K562 (cell line): ENCODE results near the gene TTLL11. TPM values are rescaled to one million over a fixed set of nuclear protein-coding genes. Genes with fewer than 3 reads are reported as not detected.

Experiments
- ATAC-seq: fragments of 200-7000 bp; cut with Tn5 transposase; 3 replicates; pipeline ENCODE4 v1.9.1; 2020; ENCODE audit warnings: moderate library complexity
- BruUV-seq: library from RNA; stranded (reverse); fragments of 400-500 nt; replicated peaks from 2 replicates; lab custom pipeline; 2021; lab: Mats Ljungman, UMichigan
- CTCF ChIA-PET: fragments of 300-600 bp; formaldehyde crosslinking; extraction: SDS; loops from one replicate; lab custom pipeline; 2021; ENCODE audit warnings: low intra/inter-chr PET ratio; lab: Yijun Ruan, JAX
- POLR2A ChIA-PET: fragments of 300-600, 350-650 bp; sonication (Branson Sonifier 250); formaldehyde crosslinking; extraction: SDS; loops from one replicate; lab custom pipeline; 2021; ENCODE audit warnings: antibody characterized with exemption, inconsistent platforms; lab: Yijun Ruan, JAX
- DNase-seq, 4 experiments: peaks; one replicate each; pipeline versions ENCODE4 v3.0.0 to v3.0.0-alpha.2; 2011 to 2018; ENCODE audit warnings: low spot score in 3 of 4, mixed read lengths in 3 of 4; ENCODE audit errors: extremely low read depth in 1 of 4
- FAIRE-seq: peaks from 2 replicates; lab custom pipeline; 2011; peaks lifted over from hg19 to GRCh38; lab: Jason Lieb, UNC
- H2AFZ ChIP-seq: 2 replicates; pipeline ENCODE4 v1.6.0; 2011; ENCODE audit warnings: low read depth, low read length, control low read depth, inconsistent platforms
- H3K27ac ChIP-seq: fragments of 200-600 bp; 3 replicates; pipeline ENCODE4 v1.8.0; 2011; ENCODE audit warnings: low read depth, mild to moderate bottlenecking, control low read depth, inconsistent platforms, low read length, moderate library complexity, mixed read lengths; ENCODE audit errors: extremely low read depth
- H3K27me3 ChIP-seq, 2 experiments: fragments of 300-600 bp in 1 of 2; 2 replicates in 1 of 2; 3 replicates in 1 of 2; pipeline versions ENCODE4 v1.6.0 to v1.8.0; 2011; ENCODE audit warnings: inconsistent platforms in 2 of 2, low read length in 2 of 2, mild to moderate bottlenecking in 1 of 2, mixed read lengths in 1 of 2, moderate library complexity in 1 of 2; ENCODE audit not compliant: control insufficient read depth in 2 of 2, insufficient read depth in 2 of 2
- H3K36me3 ChIP-seq: fragments of 300-600 bp; 3 replicates; pipeline ENCODE4 v1.8.0; 2011; ENCODE audit warnings: mild to moderate bottlenecking, low read length, inconsistent platforms; ENCODE audit not compliant: control insufficient read depth, insufficient read depth
- H3K4me1 ChIP-seq, 2 experiments: fragments of 200-600 bp in 1 of 2; replicated peaks in 1 of 2; 2 replicates in 1 of 2; 3 replicates in 1 of 2; pipeline versions ENCODE4 v1.5.1 to v1.8.0; 2011; ENCODE audit warnings: inconsistent platforms in 2 of 2, low read length in 2 of 2, mild to moderate bottlenecking in 1 of 2, mixed read lengths in 1 of 2, moderate library complexity in 1 of 2; ENCODE audit not compliant: control insufficient read depth in 2 of 2, insufficient read depth in 2 of 2
- H3K4me2 ChIP-seq: 2 replicates; pipeline ENCODE4 v1.6.1; 2011; ENCODE audit warnings: low read length, control low read depth, inconsistent platforms, mixed read lengths; ENCODE audit not compliant: insufficient read depth
- H3K4me3 ChIP-seq: fragments of 200-600 bp; sonication (generic), shearing (Covaris generic); 2 replicates; pipeline ENCODE4 v1.5.1; 2016; ENCODE audit warnings: control low read depth, inconsistent platforms
- H3K79me2 ChIP-seq: fragments of 200-600 bp; 3 replicates; pipeline ENCODE4 v1.8.0; 2011; ENCODE audit warnings: low read length, inconsistent platforms; ENCODE audit not compliant: control insufficient read depth, insufficient read depth
- H3K9ac ChIP-seq, 2 experiments: 2 replicates each; pipeline versions ENCODE4 v1.6.0 to v1.6.1; 2011; ENCODE audit warnings: low read depth in 2 of 2, low read length in 2 of 2, control low read depth in 1 of 2, inconsistent platforms in 1 of 2, mild to moderate bottlenecking in 1 of 2, mixed read lengths in 1 of 2; ENCODE audit not compliant: insufficient read depth in 1 of 2
- H3K9me1 ChIP-seq: one replicate; pipeline ENCODE4 v1.6.0; 2011; ENCODE audit warnings: inconsistent platforms, mild to moderate bottlenecking, low read length, moderate library complexity; ENCODE audit not compliant: control insufficient read depth, insufficient read depth
- H3K9me3 ChIP-seq: replicated peaks from 2 replicates; pipeline ENCODE4 v1.5.1; 2011; ENCODE audit warnings: low read depth, low read length, inconsistent platforms; ENCODE audit not compliant: control insufficient read depth, insufficient read depth
- H4K20me1 ChIP-seq: replicated peaks from 2 replicates; pipeline ENCODE4 v1.6.1; 2011; ENCODE audit warnings: low read length, inconsistent platforms, mixed read lengths; ENCODE audit not compliant: control insufficient read depth, insufficient read depth
- CGGBP1 ChIP-seq: fragments of 250-450 bp; sonication (Bioruptor Pico); IDR thresholded peaks from 2 replicates; pipeline ENCODE4 v1.9.0; 2021; ENCODE audit warnings: mild to moderate bottlenecking
- E2F4 ChIP-seq: sonication (generic); formaldehyde crosslinking; IDR thresholded peaks from 2 replicates; pipeline ENCODE4 v1.8.0; 2022; ENCODE audit warnings: mild to moderate bottlenecking, low read depth, missing genetic modification reagents
- FOXA1 ChIP-seq: fragments of 450-650 bp; IDR thresholded peaks from 2 replicates; pipeline ENCODE4 v1.6.1; 2016; ENCODE audit warnings: mild to moderate bottlenecking, borderline replicate concordance
- KLF13 ChIP-seq: fragments of 450-650 bp; IDR thresholded peaks from 2 replicates; pipeline ENCODE4 v1.6.1; 2016; ENCODE audit warnings: missing genetic modification characterization, low read depth, mild to moderate bottlenecking, missing compliant biosample characterization, moderate library complexity, borderline replicate concordance
- MYBL2 ChIP-seq, 2 experiments: fragments of 450-650 bp in 1 of 2; sonication (generic) in 1 of 2; formaldehyde crosslinking in 1 of 2; IDR thresholded peaks; 2 replicates each; pipeline versions ENCODE4 v1.6.1 to v1.8.1; 2017 to 2022; ENCODE audit warnings: borderline replicate concordance in 1 of 2, inconsistent platforms in 1 of 2, low read depth in 1 of 2, mild to moderate bottlenecking in 1 of 2, missing genetic modification reagents in 1 of 2, moderate library complexity in 1 of 2
- NR2F6 ChIP-seq: fragments of 450-650 bp; formaldehyde crosslinking; IDR thresholded peaks from 2 replicates; pipeline ENCODE4 v1.4.0; 2020; ENCODE audit warnings: mild to moderate bottlenecking
- PHF21A ChIP-seq: fragments of 450-650 bp; IDR thresholded peaks from 2 replicates; pipeline ENCODE4 v1.6.1; 2017; ENCODE audit warnings: low read depth, borderline replicate concordance
- PHF8 ChIP-seq: fragments of 200-600 bp; sonication (generic); IDR thresholded peaks from 2 replicates; pipeline ENCODE4 v1.6.1; 2012; ENCODE audit warnings: mixed run types, mild to moderate bottlenecking, inconsistent platforms, low read length, moderate library complexity, borderline replicate concordance
- ZBTB1 ChIP-seq: sonication (generic); formaldehyde crosslinking; IDR thresholded peaks from 2 replicates; pipeline ENCODE4 v1.8.1; 2023; ENCODE audit warnings: missing genetic modification reagents, low read depth, mild to moderate bottlenecking, borderline replicate concordance
- ZBTB49 ChIP-seq: sonication (generic); formaldehyde crosslinking; IDR thresholded peaks from 2 replicates; pipeline ENCODE4 v1.8.0; 2022; ENCODE audit warnings: missing genetic modification reagents, mild to moderate bottlenecking, borderline replicate concordance
- ZNF384 ChIP-seq: IDR thresholded peaks from 2 replicates; pipeline ENCODE4 v1.6.1; 2012; ENCODE audit warnings: low read depth, low read length, improper control_type of control experiment
- ZNF589 ChIP-seq: fragments of 200-800 bp; sonication (Bioruptor generic); IDR thresholded peaks from 2 replicates; pipeline ENCODE4 v1.6.1; 2016; ENCODE audit warnings: low read depth, missing genetic modification characterization, missing compliant biosample characterization
- ZSCAN32 ChIP-seq: fragments of 450-650 bp; formaldehyde crosslinking; IDR thresholded peaks from 2 replicates; pipeline ENCODE4 v1.4.0; 2020; ENCODE audit warnings: mild to moderate bottlenecking, moderate library complexity
- WGBS: fragments of 100-300 bp; shearing (Covaris generic); methylation state at CpG from one replicate; pipeline ENCODE4 v1.1.6; 2016; ENCODE audit warnings: low coverage, mixed read lengths; ENCODE audit not compliant: insufficient coverage; ENCODE audit errors: missing lambda C conversion rate; 5-methylcytosine and 5-hydroxymethylcytosine counted together
- in situ Hi-C: fragments of 300-500 bp; cut with MboI; formaldehyde crosslinking; loops from 4 replicates; pipeline ENCODE4 v1.15.0; 2018; ENCODE audit warnings: inconsistent platforms, mixed read lengths
- intact Hi-C: fragments of 100-400 bp; cut with micrococcal nuclease; formaldehyde crosslinking; loops from 2 replicates; pipeline ENCODE4 v1.14.2; 2022
- polyA plus RNA-seq, 8 experiments: library from polyadenylated mRNA; depleted of rRNA in 4 of 8; stranded (reverse) in 5 of 8; unstranded in 3 of 8; fragments of >200 nt; fragmentation: Nextera tagmentation in 2 of 8; fragmentation: Illumina TruSeq in 1 of 8; extraction: Ambion mirVana in 2 of 8; extraction: Trizol in 1 of 8; gene quantifications; 2 replicates each; pipeline versions ENCODE4 v1.2.1 to v1.2.3, GENCODE V29; 2011 to 2014; ENCODE audit warnings: inconsistent platforms in 1 of 8, missing spikeins in 1 of 8
- total RNA-seq, 7 experiments: library from RNA; depleted of rRNA in 6 of 7; stranded (reverse); fragments of >200 nt in 6 of 7; fragmentation: Illumina TruSeq in 2 of 7; extraction: Trizol in 2 of 7; gene quantifications; 2 replicates each; pipeline versions ENCODE4 v1.2.1 to v1.2.3, GENCODE V29; 2011 to 2021; ENCODE audit warnings: low replicate concordance in 1 of 7

The TTLL11 gene
- total and polyA plus RNA-seq, 9 of the 15 experiments (the other 6 are each of a cell fraction or from before 2014, with no cell fraction given): 0.83 to 4.4 (median 2.7) TPM

GRCh38 chr9:121782514-121783110 lies 310.5 kb downstream of the TTLL11 start (continued):
- TF ChIP-seq CGGBP1 (CRISPR knock-in tag) (no peak), MYBL2 (IDR thresholded peaks at IDR 0.05; ENCODE audit: low read depth) (no peak), MYBL2 (CRISPR knock-in tag; IDR thresholded peaks at IDR 0.05; ENCODE audit: borderline replicate concordance) (no peak)

- Histone ChIP-seq H3K27ac (no peak overlapping the region), H3K27me3 (peaks cover 18 to 73% of the 10 kb centered on the region in 2 experiments), H3K9me3 (no peaks in the 10 kb centered on the region), H3K9me1 (no peaks in the 10 kb centered on the region), H4K20me1 (no peaks in the 10 kb centered on the region), H3K4me2 (no peak overlapping the region), H3K9ac (no peak overlapping the region), H3K79me2 (no peaks in the 10 kb centered on the region), H2AFZ (no peak overlapping the region), H3K36me3 (no peaks in the 10 kb centered on the region), H3K4me3 (no peak overlapping the region), H3K4me1 (peaks cover 0 to 8% of the 10 kb centered on the region in 2 experiments; a peak in 1 of 5 replicates)
- no peak for FAIRE-seq
- in situ Hi-C loops: no loop called here
- ATAC-seq: no peak
- ChIA-PET CTCF (no interaction called here), POLR2A (interaction anchor here (0.7 kb wide), 1 partner anchor 23 kb away, joined by 3 read pairs; no protein-coding TSS in a partner anchor)
- no TSS peak for BruUV-seq
- no peak for DNase-seq
- TF ChIP-seq ZBTB1 (CRISPR knock-in tag): no peak
- TF ChIP-seq ZNF589 (CRISPR knock-in tag): no peak
- no peak for TF ChIP-seq ZBTB49 (CRISPR knock-in tag)
- no peak for TF ChIP-seq KLF13 (tag)
- no peak for TF ChIP-seq E2F4 (CRISPR knock-in tag)
- no peak for TF ChIP-seq PHF21A
- no peak for TF ChIP-seq ZNF384
- TF ChIP-seq ZSCAN32: no peak
- no peak for TF ChIP-seq NR2F6 (CRISPR knock-in tag)
- no peak for TF ChIP-seq PHF8
- TF ChIP-seq FOXA1: no peak
- under 1% methylated on average over 17 of the region's 17 CpGs for WGBS
- intact Hi-C loops: no loop called here
These were observed 311.2 kb downstream of the TTLL11 start for GRCh38 chr9:121781701-121782464.
